Fibroblast of the aortic adventitia (primary cell): ENCODE measurements around the gene HAPLN1. TPM values are rescaled to one million over a fixed set of nuclear protein-coding genes. Genes with fewer than 3 reads are reported as not detected.

Experiments used
- DNase-seq: peaks from one replicate; pipeline ENCODE4 v3.0.0-alpha.2; 2010; ENCODE audit warnings: low read depth
- H3K4me3 ChIP-seq: 2 replicates; pipeline ENCODE4 v1.5.1; 2011; ENCODE audit warnings: low read depth, mild to moderate bottlenecking, control low read depth, low read length, moderate library complexity
- CTCF ChIP-seq: IDR thresholded peaks from 2 replicates; pipeline ENCODE4 v1.5.1; 2011; ENCODE audit warnings: mild to moderate bottlenecking, low read length, control low read depth, inconsistent platforms; ENCODE audit not compliant: insufficient read depth
- total RNA-seq: library from RNA; depleted of rRNA; stranded (reverse); fragments of >200 nt; gene quantifications from 2 replicates; pipeline ENCODE4 v1.2.3, GENCODE V29; 2012; ENCODE audit warnings: low replicate concordance

Gene HAPLN1
- total RNA-seq, 1 donor: 1.3 TPM

GRCh38 chr5:83633285-83633684, 87.4 kb downstream of the HAPLN1 start:
- H3K4me3 ChIP-seq: no peak overlapping the region
- TF ChIP-seq CTCF: no peak
- no peak for DNase-seq

GRCh38 chr5:83632874-83633273, 87.8 kb downstream of the HAPLN1 start:
- TF ChIP-seq CTCF: no peak
- DNase-seq: peak; percentile 33
- no peak overlapping the region for H3K4me3 ChIP-seq

GRCh38 chr5:83628360-83628759, 92.3 kb downstream of the HAPLN1 start:
- no peak for TF ChIP-seq CTCF
- H3K4me3 ChIP-seq: no peak overlapping the region
- no peak for DNase-seq

GRCh38 chr5:83614841-83615240, 105.8 kb downstream of the HAPLN1 start:
- DNase-seq: no peak
- TF ChIP-seq CTCF: no peak
- H3K4me3 ChIP-seq: no peak overlapping the region

- TF ChIP-seq CTCF: peak; percentile 76
- peak; percentile 46 for DNase-seq
Measured at GRCh38 chr5:83608122-83608521, 112.5 kb downstream of the HAPLN1 start.

GRCh38 chr5:83595217-83595616, 125.4 kb downstream of the HAPLN1 start:
- TF ChIP-seq CTCF: peak; percentile 48
- DNase-seq: no peak
- H3K4me3 ChIP-seq: no peak overlapping the region

More at GRCh38 chr5:83608122-83608521, 112.5 kb downstream of the HAPLN1 start:
- no peak overlapping the region for H3K4me3 ChIP-seq

- TF ChIP-seq CTCF: no peak
- H3K4me3 ChIP-seq: no peak overlapping the region
Measured at GRCh38 chr5:83590966-83591365, 129.7 kb downstream of the HAPLN1 start.

More at GRCh38 chr5:83590966-83591365, 129.7 kb downstream of the HAPLN1 start:
- no peak for DNase-seq
